Measurements from ENCODE around the gene TNIP2.
"Not testable (repeated sequence)": the region's sequence is repeated elsewhere in the genome, so short reads cannot be mapped to it uniquely, and the experiment has no call there.

The TNIP2 gene

DNA sequence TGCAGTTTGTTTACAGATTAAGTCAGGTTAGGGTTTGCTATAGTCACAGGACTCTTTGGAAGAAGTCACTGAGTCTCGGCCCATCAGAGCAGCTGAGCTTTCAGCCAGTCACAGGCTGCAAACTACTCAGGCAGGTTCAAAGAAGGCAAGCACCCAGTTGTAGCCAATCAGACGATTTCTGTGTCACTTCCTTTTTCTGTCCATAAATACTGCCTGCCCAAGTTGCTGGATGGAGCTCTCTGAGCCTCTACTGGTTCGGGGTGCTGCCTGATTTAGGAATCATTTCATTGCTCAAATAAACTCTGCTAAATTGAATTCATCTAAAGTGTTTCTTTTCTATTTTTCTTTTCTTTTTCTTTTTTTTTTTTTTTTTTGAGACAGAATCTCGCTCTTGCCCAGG lies 29.5 kb upstream of the TNIP2 start:
- no peak overlapping the region for H3K27ac ChIP-seq
- H3K27me3 ChIP-seq (ENCODE audit: insufficient read depth, low read depth, severe bottlenecking) = no peaks in the 10 kb centered on the region
- no peaks in the 10 kb centered on the region for H3K36me3 ChIP-seq
- no peak for DNase-seq
- TF ChIP-seq, protein P1, sequence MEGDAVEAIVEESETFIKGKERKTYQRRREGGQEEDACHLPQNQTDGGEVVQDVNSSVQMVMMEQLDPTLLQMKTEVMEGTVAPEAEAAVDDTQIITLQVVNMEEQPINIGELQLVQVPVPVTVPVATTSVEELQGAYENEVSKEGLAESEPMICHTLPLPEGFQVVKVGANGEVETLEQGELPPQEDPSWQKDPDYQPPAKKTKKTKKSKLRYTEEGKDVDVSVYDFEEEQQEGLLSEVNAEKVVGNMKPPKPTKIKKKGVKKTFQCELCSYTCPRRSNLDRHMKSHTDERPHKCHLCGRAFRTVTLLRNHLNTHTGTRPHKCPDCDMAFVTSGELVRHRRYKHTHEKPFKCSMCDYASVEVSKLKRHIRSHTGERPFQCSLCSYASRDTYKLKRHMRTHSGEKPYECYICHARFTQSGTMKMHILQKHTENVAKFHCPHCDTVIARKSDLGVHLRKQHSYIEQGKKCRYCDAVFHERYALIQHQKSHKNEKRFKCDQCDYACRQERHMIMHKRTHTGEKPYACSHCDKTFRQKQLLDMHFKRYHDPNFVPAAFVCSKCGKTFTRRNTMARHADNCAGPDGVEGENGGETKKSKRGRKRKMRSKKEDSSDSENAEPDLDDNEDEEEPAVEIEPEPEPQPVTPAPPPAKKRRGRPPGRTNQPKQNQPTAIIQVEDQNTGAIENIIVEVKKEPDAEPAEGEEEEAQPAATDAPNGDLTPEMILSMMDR (IDR thresholded peaks at IDR 0.05; ENCODE audit: low read depth, low read length) = no peak
- no peak overlapping the region for H3K4me3 ChIP-seq (ENCODE audit: low read depth, low read length)
- peaks cover 18% of the 10 kb centered on the region for H3K9me3 ChIP-seq (ENCODE audit: severe bottlenecking)

DNA sequence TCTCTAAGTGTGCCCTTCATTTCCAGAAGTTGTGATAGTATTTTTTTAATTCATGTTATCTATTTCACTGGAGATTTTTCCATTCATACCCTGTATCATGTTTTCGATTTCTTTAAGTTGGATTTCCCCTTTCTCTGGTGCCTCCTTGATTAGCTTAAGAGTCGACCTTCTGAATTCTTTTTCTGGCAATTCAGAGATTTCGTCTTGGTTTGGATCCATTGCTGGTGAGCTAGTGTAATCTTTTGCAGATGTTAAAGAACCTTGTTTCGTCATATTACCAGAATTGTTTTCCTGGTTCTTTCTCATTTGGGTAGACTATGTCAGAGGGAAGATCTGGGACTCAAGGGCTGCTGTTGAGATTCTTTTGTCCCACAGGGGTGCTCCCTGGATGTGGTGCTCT lies 27.7 kb upstream of the TNIP2 start:
- H3K9me3 ChIP-seq (ENCODE audit: severe bottlenecking) = peaks cover 18% of the 10 kb centered on the region
- H3K36me3 ChIP-seq = no peaks in the 10 kb centered on the region
- H3K27ac ChIP-seq = no peak overlapping the region
- no peak for DNase-seq
- H3K27me3 ChIP-seq (ENCODE audit: insufficient read depth, low read depth, severe bottlenecking) = no peaks in the 10 kb centered on the region
- no peak overlapping the region for H3K4me3 ChIP-seq (ENCODE audit: low read depth, low read length)
- TF ChIP-seq, protein P1 (IDR thresholded peaks at IDR 0.05; ENCODE audit: low read depth, low read length) = no peak

DNA sequence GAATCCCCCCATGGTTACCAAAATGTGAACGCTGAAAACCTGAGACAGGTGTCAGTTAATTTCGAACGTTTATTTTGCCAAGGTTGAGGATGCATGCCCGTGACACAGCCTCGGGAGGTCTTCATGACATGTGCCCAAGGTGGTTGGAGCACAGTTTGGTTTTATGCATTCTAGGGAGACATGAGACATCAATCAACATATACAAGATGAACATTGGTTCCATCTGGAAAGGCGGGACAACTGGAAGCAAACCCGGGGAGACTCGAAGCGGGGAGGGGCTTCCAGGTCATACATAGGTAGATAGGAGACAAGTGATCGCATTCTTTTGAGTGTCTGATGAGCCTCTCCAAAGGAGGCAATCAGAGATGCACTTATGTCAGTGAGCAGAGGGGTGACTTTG lies 25.8 kb upstream of the TNIP2 start:
- TF ChIP-seq, protein P1 (IDR thresholded peaks at IDR 0.05; ENCODE audit: low read depth, low read length) = no peak
- DNase-seq = no peak
- H3K27ac ChIP-seq = no peak overlapping the region
- no peaks in the 10 kb centered on the region for H3K36me3 ChIP-seq
- H3K27me3 ChIP-seq (ENCODE audit: insufficient read depth, low read depth, severe bottlenecking) = no peaks in the 10 kb centered on the region
- no peak overlapping the region for H3K4me3 ChIP-seq (ENCODE audit: low read depth, low read length)
- H3K9me3 ChIP-seq (ENCODE audit: severe bottlenecking) = peaks cover 18% of the 10 kb centered on the region

DNA sequence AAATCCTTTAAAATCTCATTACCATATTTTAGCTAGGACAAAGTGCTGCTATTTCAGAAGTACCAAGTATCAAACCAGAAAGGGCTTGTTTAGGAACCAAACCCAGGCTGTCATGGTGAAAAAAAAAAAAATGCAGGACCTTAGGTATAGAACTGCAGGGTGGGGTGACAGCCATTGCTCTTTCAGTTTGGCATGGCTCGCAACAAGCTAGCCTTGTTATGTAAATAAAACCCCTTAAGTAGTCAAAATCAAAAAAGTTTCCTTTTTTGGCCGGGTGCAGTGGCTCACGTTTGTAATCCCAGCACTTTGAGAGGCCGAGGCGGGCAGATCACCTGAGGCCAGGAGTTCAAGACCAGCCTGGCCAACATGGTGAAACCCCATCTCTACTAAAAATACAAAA lies 24.5 kb upstream of the TNIP2 start:
- H3K9me3 ChIP-seq (ENCODE audit: severe bottlenecking) = peaks cover 18% of the 10 kb centered on the region
- not testable (repeated sequence) for H3K27ac ChIP-seq; H3K27me3 ChIP-seq (ENCODE audit: insufficient read depth, low read depth, severe bottlenecking); H3K36me3 ChIP-seq; DNase-seq; H3K4me3 ChIP-seq (ENCODE audit: low read depth, low read length)

DNA sequence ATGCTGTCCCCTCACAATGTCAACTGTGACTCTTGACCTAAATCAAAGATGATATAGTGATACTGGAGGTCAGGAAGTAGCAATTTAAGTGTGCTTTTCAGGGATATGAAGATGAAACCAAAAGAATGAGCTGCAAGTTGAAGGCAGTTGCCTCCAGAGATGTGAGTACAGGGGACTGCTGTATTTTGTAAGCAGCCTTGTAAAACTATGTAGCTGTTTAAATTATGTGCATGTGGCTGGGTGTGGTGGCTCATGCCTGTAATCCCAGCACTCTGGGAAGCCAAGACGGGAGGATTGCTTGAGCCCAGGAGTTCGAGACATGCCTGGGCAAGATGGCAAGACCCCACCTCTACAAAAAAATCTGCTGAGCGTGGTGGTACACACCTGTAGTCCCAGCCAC lies 15.1 kb upstream of the TNIP2 start:
- TF ChIP-seq, protein P1 (IDR thresholded peaks at IDR 0.05; ENCODE audit: low read depth, low read length) = no peak
- no peak overlapping the region for H3K4me3 ChIP-seq (ENCODE audit: low read depth, low read length)
- H3K27ac ChIP-seq = no peak overlapping the region
- no peak for DNase-seq
- no peaks in the 10 kb centered on the region for H3K36me3 ChIP-seq
- H3K27me3 ChIP-seq (ENCODE audit: insufficient read depth, low read depth, severe bottlenecking) = no peaks in the 10 kb centered on the region
- H3K9me3 ChIP-seq (ENCODE audit: severe bottlenecking) = peaks cover 6% of the 10 kb centered on the region

DNA sequence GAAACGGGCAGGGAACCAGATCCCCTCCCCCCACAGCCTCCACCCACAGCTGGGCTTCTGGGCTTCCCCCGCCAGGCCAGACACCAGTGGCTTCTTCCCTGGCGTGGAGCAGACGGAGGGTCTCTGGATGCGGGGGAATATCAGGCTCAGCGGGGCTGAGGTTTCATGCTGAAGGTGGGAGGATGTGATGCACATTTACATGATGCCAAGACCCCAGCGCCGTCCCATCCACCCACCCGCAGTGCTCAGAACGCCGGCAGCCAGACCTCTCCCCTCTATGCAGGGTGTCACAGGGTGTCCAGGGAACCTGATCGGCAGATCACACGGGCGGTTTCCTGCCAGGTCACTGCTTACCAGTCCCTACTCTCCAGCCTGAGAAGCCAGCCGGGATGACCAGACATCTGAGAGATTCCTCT lies 12.8 kb upstream of the TNIP2 start:
- no peak overlapping the region for H3K27ac ChIP-seq
- no peaks in the 10 kb centered on the region for H3K36me3 ChIP-seq
- peaks cover 6% of the 10 kb centered on the region for H3K9me3 ChIP-seq (ENCODE audit: severe bottlenecking)
- H3K27me3 ChIP-seq (ENCODE audit: insufficient read depth, low read depth, severe bottlenecking) = no peaks in the 10 kb centered on the region
- no peak overlapping the region for H3K4me3 ChIP-seq (ENCODE audit: low read depth, low read length)
- TF ChIP-seq, protein P1 (IDR thresholded peaks at IDR 0.05; ENCODE audit: low read depth, low read length) = no peak
- DNase-seq = no peak
